Smooth muscle cell (in vitro differentiated cells): ENCODE measurements around the gene OR52K1. TPM values are rescaled to one million over a fixed set of nuclear protein-coding genes. Genes with fewer than 3 reads are reported as not detected.

Experiments used
- DNase-seq: peaks from one replicate; lab custom pipeline; 2025; ENCODE audit not compliant: unreplicated experiment; lab: John Stamatoyannopoulos, UW
- H2AFZ ChIP-seq: fragments of 200-600 bp; sonication (generic); 2 replicates; pipeline ENCODE4 v1.6.0; 2016; ENCODE audit warnings: antibody characterized with exemption, low read depth, mild to moderate bottlenecking
- H3F3A ChIP-seq: fragments of 200-600 bp; sonication (generic); 2 replicates; pipeline ENCODE4 v1.6.0; 2017; ENCODE audit warnings: antibody characterized with exemption, low read depth
- H3K27ac ChIP-seq: fragments of 200-600 bp; sonication (generic); 2 replicates; pipeline ENCODE4 v1.5.1; 2016; ENCODE audit warnings: low read depth, mild to moderate bottlenecking
- H3K27me3 ChIP-seq: fragments of 200-600 bp; sonication (generic); 2 replicates; pipeline ENCODE4 v1.6.1; 2016; ENCODE audit warnings: low read depth, mild to moderate bottlenecking
- H3K36me3 ChIP-seq: fragments of 200-600 bp; sonication (generic); 2 replicates; pipeline ENCODE4 v1.5.1; 2016; ENCODE audit warnings: low read depth
- H3K4me1 ChIP-seq: fragments of 200-600 bp; sonication (generic); 2 replicates; pipeline ENCODE4 v1.5.1; 2016; ENCODE audit warnings: low read depth
- H3K4me2 ChIP-seq: fragments of 200-600 bp; sonication (generic); 2 replicates; pipeline ENCODE4 v1.6.0; 2016; ENCODE audit warnings: mild to moderate bottlenecking
- H3K4me3 ChIP-seq: fragments of 200-600 bp; sonication (generic); 2 replicates; pipeline ENCODE4 v1.5.1; 2016; ENCODE audit warnings: mild to moderate bottlenecking
- H3K79me2 ChIP-seq: fragments of 200-600 bp; sonication (generic); 2 replicates; pipeline ENCODE4 v1.6.0; 2016; ENCODE audit warnings: low read depth, mild to moderate bottlenecking
- H3K9ac ChIP-seq: fragments of 200-600 bp; sonication (generic); 2 replicates; pipeline ENCODE4 v1.6.0; 2016; ENCODE audit warnings: low read depth
- H3K9me3 ChIP-seq: fragments of 200-600 bp; sonication (generic); replicated peaks from 2 replicates; pipeline ENCODE4 v1.5.1; 2016; ENCODE audit warnings: low read depth
- H4K20me1 ChIP-seq: fragments of 200-600 bp; sonication (generic); 2 replicates; pipeline ENCODE4 v1.6.0; 2016; ENCODE audit warnings: low read depth
- WGBS: methylation state at CpG from one replicate; pipeline ENCODE4 v1.1.7; 2016; ENCODE audit warnings: low lambda C conversion rate; 5-methylcytosine and 5-hydroxymethylcytosine counted together
- polyA plus RNA-seq: library from polyadenylated mRNA; unstranded; fragments of >200 nt; fragmentation: Nextera tagmentation; extraction: Ambion mirVana; gene quantifications from 2 replicates; pipeline ENCODE4 v1.2.1, GENCODE V29; 2016
- total RNA-seq: library from RNA; depleted of rRNA; stranded (reverse); fragments of >200 nt; gene quantifications from 2 replicates; pipeline ENCODE4 v1.2.3, GENCODE V29; 2014
- TF ChIP-seq, protein P1 (sequence below): fragments of 200-600 bp; sonication (generic); IDR thresholded peaks from 2 replicates; pipeline ENCODE4 v1.5.1; 2017; ENCODE audit warnings: borderline replicate concordance, mild to moderate bottlenecking, antibody characterized with exemption; ENCODE audit not compliant: insufficient read depth, poor library complexity, severe bottlenecking

The OR52K1 gene
- total and polyA plus RNA-seq, 2 experiments from 2014 or later, result 1.6 TPM; not detected in 1

DNA sequence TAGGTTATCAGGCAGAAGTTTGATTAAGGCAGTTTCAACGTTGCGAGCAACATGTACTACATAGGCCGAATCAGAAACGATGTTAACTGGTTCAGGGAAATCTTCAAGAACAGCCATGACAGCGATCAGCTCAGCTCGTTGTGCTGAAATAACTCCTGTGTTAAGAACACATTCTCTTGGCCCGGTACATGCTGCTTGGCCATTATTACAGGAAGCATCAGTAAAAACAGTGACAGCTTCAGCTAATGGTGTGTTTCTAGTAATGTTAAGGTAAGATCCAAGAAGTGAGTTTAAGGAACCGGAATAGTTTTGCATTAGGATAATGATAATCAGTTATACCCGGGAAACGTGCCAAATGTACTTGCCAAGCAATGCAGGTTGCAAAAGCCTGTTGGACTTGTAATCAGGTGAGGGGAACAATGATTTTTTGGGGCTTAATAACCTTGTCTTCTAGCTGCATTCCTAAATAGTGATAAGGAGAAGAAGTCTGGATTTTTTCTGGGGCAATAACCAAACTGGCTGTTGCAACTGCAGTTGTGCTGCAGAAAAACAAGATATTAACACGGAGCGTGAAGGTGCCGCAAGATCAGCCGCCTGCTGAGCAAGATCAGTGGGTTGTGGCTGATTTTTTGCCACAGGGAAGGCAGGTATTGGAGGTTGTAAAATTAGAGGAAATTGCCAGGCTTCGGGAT lies 14.3 kb downstream of the OR52K1 start:
- 77% methylated on average over 15 of the region's 15 CpGs for WGBS
- Histone ChIP-seq H4K20me1 (no peaks in the 10 kb centered on the region), H3K4me3 (no peak overlapping the region), H3K4me2 (no peak overlapping the region), H3K36me3 (no peaks in the 10 kb centered on the region), H3K9me3 (no peaks in the 10 kb centered on the region), H3K79me2 (no peaks in the 10 kb centered on the region), H2AFZ (no peak overlapping the region), H3K4me1 (no peaks in the 10 kb centered on the region), H3F3A (no peaks in the 10 kb centered on the region), H3K9ac (no peak overlapping the region), H3K27ac (no peak overlapping the region), H3K27me3 (peaks cover 16% of the 10 kb centered on the region)
- DNase-seq, result no peak
- TF ChIP-seq, protein P1, sequence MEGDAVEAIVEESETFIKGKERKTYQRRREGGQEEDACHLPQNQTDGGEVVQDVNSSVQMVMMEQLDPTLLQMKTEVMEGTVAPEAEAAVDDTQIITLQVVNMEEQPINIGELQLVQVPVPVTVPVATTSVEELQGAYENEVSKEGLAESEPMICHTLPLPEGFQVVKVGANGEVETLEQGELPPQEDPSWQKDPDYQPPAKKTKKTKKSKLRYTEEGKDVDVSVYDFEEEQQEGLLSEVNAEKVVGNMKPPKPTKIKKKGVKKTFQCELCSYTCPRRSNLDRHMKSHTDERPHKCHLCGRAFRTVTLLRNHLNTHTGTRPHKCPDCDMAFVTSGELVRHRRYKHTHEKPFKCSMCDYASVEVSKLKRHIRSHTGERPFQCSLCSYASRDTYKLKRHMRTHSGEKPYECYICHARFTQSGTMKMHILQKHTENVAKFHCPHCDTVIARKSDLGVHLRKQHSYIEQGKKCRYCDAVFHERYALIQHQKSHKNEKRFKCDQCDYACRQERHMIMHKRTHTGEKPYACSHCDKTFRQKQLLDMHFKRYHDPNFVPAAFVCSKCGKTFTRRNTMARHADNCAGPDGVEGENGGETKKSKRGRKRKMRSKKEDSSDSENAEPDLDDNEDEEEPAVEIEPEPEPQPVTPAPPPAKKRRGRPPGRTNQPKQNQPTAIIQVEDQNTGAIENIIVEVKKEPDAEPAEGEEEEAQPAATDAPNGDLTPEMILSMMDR, result no peak

DNA sequence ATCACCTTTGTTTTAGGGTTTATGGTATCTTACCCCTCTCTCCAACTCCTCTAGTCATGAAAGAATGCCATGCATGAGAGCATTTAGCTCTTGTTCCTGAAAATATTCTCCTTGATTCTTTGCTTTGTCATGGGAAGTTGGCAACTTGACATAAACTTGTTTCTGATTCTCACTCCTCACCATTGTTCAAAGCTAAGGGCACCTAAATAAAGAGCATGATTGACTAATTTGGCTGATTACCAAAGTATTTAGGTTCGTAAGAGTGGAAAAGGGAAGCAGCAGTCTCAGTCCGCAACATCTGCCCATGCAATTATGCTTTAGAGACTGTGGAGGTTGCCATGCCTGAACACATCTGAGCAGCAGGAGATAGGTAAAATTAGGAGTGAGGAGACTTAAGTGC lies 26.4 kb downstream of the OR52K1 start:
- H3K27me3 ChIP-seq, result peaks cover 8% of the 10 kb centered on the region
- DNase-seq, result no peak
- no peak overlapping the region for H3K9ac ChIP-seq
- no peaks in the 10 kb centered on the region for H4K20me1 ChIP-seq
- no peak overlapping the region for H2AFZ ChIP-seq
- no peak overlapping the region for H3K4me2 ChIP-seq
- no peaks in the 10 kb centered on the region for H3K4me1 ChIP-seq
- H3K4me3 ChIP-seq, result no peak overlapping the region
- no peaks in the 10 kb centered on the region for H3F3A ChIP-seq
- H3K79me2 ChIP-seq, result no peaks in the 10 kb centered on the region
- WGBS, result 93% methylated on average over 2 of the region's 2 CpGs
- no peak overlapping the region for H3K27ac ChIP-seq
- H3K36me3 ChIP-seq, result no peaks in the 10 kb centered on the region
- TF ChIP-seq, protein P1, result no peak
- no peaks in the 10 kb centered on the region for H3K9me3 ChIP-seq

DNA sequence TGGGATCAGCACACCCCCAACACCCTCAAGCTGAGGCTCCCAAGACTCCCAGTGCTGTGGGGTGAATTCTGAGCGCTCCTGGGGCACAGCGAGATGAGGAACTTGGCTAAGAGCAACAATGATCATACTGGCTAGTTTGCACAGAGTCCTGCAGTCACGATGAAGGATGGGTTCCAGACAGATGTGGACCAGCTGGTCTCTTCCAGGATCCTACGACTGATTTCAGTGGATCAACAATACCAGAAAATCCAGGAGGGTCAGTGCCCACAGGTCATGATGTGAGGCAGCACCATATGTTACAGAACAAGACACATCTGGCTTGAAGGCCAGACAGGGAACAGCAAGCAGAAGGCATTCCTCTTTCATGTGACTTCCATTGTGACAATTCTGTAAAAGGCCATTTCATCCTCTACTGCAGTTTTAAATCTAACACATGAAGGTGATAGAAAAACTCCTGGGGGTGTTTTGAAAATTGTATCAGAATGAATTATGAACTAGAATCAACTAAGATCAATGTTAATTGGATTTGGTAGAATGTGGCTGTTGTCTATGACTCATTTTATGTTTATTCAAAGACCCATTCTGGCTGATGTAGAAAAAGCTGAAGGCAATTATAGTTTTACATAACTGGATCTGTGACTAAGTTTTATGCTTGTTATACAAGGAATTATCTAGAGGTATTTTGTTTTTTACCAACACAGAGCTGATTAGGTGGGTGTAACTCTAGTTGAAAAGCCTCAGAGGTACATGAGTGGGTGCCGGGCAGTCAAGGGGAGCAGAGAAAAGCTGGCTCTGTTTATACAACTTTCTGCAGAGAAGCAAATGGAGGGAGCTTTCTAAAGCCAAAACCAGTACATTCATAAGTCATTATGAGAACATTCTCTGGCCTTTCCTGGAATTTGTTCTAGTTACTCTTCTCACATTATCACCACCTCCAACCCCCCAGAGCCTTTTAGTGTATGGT lies 29.1 kb downstream of the OR52K1 start:
- H3K4me3 ChIP-seq, result no peak overlapping the region
- H3K27ac ChIP-seq, result no peak overlapping the region
- DNase-seq, result no peak
- H4K20me1 ChIP-seq, result no peaks in the 10 kb centered on the region
- no peak overlapping the region for H3K4me2 ChIP-seq
- no peaks in the 10 kb centered on the region for H3F3A ChIP-seq
- no peak overlapping the region for H2AFZ ChIP-seq
- no peaks in the 10 kb centered on the region for H3K79me2 ChIP-seq
- WGBS, result 86% methylated on average over 5 of the region's 5 CpGs
- H3K36me3 ChIP-seq, result no peaks in the 10 kb centered on the region
- TF ChIP-seq, protein P1, result no peak
- H3K9me3 ChIP-seq, result no peaks in the 10 kb centered on the region
- no peaks in the 10 kb centered on the region for H3K4me1 ChIP-seq
- no peak overlapping the region for H3K9ac ChIP-seq
- H3K27me3 ChIP-seq, result peaks cover 8% of the 10 kb centered on the region
